Activated naive CD4-positive, alpha-beta T cell treated with anti-CD3 and anti-CD28 coated beads, Interleukin-2, amount 50 U/mL, for 16 hours (primary cell): ENCODE measurements around the gene B2M.
"Not testable (repeated sequence)": the region's sequence is repeated elsewhere in the genome, so short reads cannot be mapped to it uniquely, and the experiment has no call there.

ENCODE experiments used
- DNase-seq: peaks from one replicate; pipeline ENCODE4 v3.0.0-alpha.2; 2020

B2M gene

GRCh38 chr15:44700676-44701075 is 10.6 kb upstream of the B2M start:
- not testable (repeated sequence) for DNase-seq

GRCh38 chr15:44705986-44706385 is 5.3 kb upstream of the B2M start:
- DNase-seq: no peak

- no peak for DNase-seq
Measured at GRCh38 chr15:44706401-44706800, 4.9 kb upstream of the B2M start.

GRCh38 chr15:44706946-44707636 is 4.2 kb upstream of the B2M start:
- DNase-seq: no peak

- no peak for DNase-seq
Measured at GRCh38 chr15:44710236-44711095, 851 bp upstream of the B2M start.

- peak; percentile 61 for DNase-seq
Measured at GRCh38 chr15:44711743-44712345, 527 bp downstream of the B2M start.

GRCh38 chr15:44712346-44713005 is 1.2 kb downstream of the B2M start:
- DNase-seq: peak; percentile 72

GRCh38 chr15:44713006-44713966 is 2.0 kb downstream of the B2M start:
- DNase-seq: no peak

GRCh38 chr15:44715142-44715796 is 4.0 kb downstream of the B2M start:
- DNase-seq: no peak

GRCh38 chr15:44715797-44716334 is 4.5 kb downstream of the B2M start:
- no peak for DNase-seq

- DNase-seq: no peak
Measured at GRCh38 chr15:44716983-44717602, 5.8 kb downstream of the B2M start.

- no peak for DNase-seq
Measured at GRCh38 chr15:44718180-44718926, 7.0 kb downstream of the B2M start.

GRCh38 chr15:44718927-44719292 is 7.6 kb downstream of the B2M start:
- DNase-seq: no peak

- peak; percentile 64 for DNase-seq
Measured at GRCh38 chr15:44719293-44719999, 8.1 kb downstream of the B2M start.

GRCh38 chr15:44720000-44720435 is 8.7 kb downstream of the B2M start:
- DNase-seq: not testable (repeated sequence)

- DNase-seq: no peak
Measured at GRCh38 chr15:44720460-44721176, 9.3 kb downstream of the B2M start.

GRCh38 chr15:44722011-44722410 is 10.7 kb downstream of the B2M start:
- DNase-seq: no peak

GRCh38 chr15:44726136-44726535 is 14.8 kb downstream of the B2M start:
- peak; percentile 37 for DNase-seq
